ENCODE data around the gene EDEM2.

DNA sequence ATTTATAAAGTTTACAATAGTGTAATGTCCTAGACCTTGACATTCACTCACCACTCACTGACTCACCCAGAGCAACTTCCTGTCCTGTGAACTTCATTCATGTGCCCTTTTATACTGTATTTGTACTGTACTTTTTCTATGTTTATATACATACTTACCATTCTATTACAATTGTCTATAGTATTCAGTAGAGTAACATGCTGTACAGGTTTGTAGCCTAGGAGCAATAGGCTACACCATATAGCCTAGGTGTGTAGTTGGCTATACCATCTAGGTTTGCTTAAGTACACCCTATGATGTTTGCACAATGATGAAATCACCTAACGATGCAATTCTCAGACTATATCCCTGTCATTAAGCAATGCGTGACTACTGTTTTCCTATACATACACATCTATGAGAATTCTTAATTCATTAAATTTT is 17.5 kb downstream of the EDEM2 start:
- TF ChIP-seq, protein P1, sequence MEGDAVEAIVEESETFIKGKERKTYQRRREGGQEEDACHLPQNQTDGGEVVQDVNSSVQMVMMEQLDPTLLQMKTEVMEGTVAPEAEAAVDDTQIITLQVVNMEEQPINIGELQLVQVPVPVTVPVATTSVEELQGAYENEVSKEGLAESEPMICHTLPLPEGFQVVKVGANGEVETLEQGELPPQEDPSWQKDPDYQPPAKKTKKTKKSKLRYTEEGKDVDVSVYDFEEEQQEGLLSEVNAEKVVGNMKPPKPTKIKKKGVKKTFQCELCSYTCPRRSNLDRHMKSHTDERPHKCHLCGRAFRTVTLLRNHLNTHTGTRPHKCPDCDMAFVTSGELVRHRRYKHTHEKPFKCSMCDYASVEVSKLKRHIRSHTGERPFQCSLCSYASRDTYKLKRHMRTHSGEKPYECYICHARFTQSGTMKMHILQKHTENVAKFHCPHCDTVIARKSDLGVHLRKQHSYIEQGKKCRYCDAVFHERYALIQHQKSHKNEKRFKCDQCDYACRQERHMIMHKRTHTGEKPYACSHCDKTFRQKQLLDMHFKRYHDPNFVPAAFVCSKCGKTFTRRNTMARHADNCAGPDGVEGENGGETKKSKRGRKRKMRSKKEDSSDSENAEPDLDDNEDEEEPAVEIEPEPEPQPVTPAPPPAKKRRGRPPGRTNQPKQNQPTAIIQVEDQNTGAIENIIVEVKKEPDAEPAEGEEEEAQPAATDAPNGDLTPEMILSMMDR (IDR thresholded peaks at IDR 0.05): no peak
- no peak for TF ChIP-seq POLR2A (IDR thresholded peaks at IDR 0.05)

Measured in heart left ventricle (tissue), 13 donors.